ACC112 (cell line): Measurements from ENCODE around the gene INTS14.
A peak's percentile ranks its signal among the peaks of the same experiment; 100 is the strongest.

Source experiments
- H2AFZ ChIP-seq: fragments of 200-600 bp; sonication (generic); one replicate; pipeline ENCODE4 v1.6.0; 2017; ENCODE audit warnings: antibody characterized with exemption, low read length; ENCODE audit not compliant: unreplicated experiment
- H3K27ac ChIP-seq: fragments of 200-600 bp; sonication (generic); 2 replicates; pipeline ENCODE4 v1.5.1; 2014; ENCODE audit warnings: low read depth, mild to moderate bottlenecking, antibody characterized with exemption, low read length, moderate library complexity
- H3K27me3 ChIP-seq: fragments of 200-600 bp; sonication (generic); 2 replicates; pipeline ENCODE4 v1.6.1; 2014; ENCODE audit warnings: mild to moderate bottlenecking, antibody characterized with exemption, low read length, moderate library complexity, mixed read lengths; ENCODE audit not compliant: insufficient read depth
- H3K36me3 ChIP-seq: fragments of 200-600 bp; sonication (generic); 2 replicates; pipeline ENCODE4 v1.6.1; 2016; ENCODE audit warnings: mild to moderate bottlenecking, antibody characterized with exemption, low read length, moderate library complexity, mixed read lengths; ENCODE audit not compliant: insufficient read depth
- H3K4me1 ChIP-seq: fragments of 200-600 bp; sonication (generic); one replicate; pipeline ENCODE4 v1.6.1; 2016; ENCODE audit warnings: low read length, mixed read lengths; ENCODE audit not compliant: insufficient read depth, unreplicated experiment, control insufficient read depth
- H3K4me3 ChIP-seq: fragments of 200-600 bp; sonication (generic); 2 replicates; pipeline ENCODE4 v1.5.1; 2014; ENCODE audit warnings: mild to moderate bottlenecking, low read depth, low read length
- H3K79me2 ChIP-seq: fragments of 200-600 bp; sonication (generic); one replicate; pipeline ENCODE4 v1.6.0; 2016; ENCODE audit warnings: low read length; ENCODE audit not compliant: control insufficient read depth, unreplicated experiment, insufficient read depth

Gene INTS14

GRCh38 chr15:65646486-65646885 is 35.6 kb upstream of the INTS14 start:
- H3K27me3 ChIP-seq: no peaks in the 10 kb centered on the region

GRCh38 chr15:65645392-65645791 is 34.5 kb upstream of the INTS14 start:
- H3K27me3 ChIP-seq: no peaks in the 10 kb centered on the region
- H3K4me3 ChIP-seq: no peak overlapping the region
- H3K36me3 ChIP-seq: no peaks in the 10 kb centered on the region
- H3K4me1 ChIP-seq: no peaks in the 10 kb centered on the region
- H3K27ac ChIP-seq: no peak overlapping the region
- no peak overlapping the region for H2AFZ ChIP-seq
- H3K79me2 ChIP-seq: no peaks in the 10 kb centered on the region

More at GRCh38 chr15:65646486-65646885, 35.6 kb upstream of the INTS14 start:
- Histone ChIP-seq H3K79me2 (no peaks in the 10 kb centered on the region), H3K36me3 (no peaks in the 10 kb centered on the region), H3K27ac (no peak overlapping the region), H2AFZ (no peak overlapping the region), H3K4me3 (no peak overlapping the region), H3K4me1 (no peaks in the 10 kb centered on the region)

- Histone ChIP-seq H2AFZ (no peak overlapping the region), H3K4me3 (no peak overlapping the region), H3K79me2 (no peaks in the 10 kb centered on the region), H3K36me3 (no peaks in the 10 kb centered on the region), H3K27me3 (no peaks in the 10 kb centered on the region), H3K4me1 (no peaks in the 10 kb centered on the region), H3K27ac (no peak overlapping the region)
Observed at GRCh38 chr15:65644282-65644681, 33.4 kb upstream of the INTS14 start.

- Histone ChIP-seq H3K79me2 (no peaks in the 10 kb centered on the region), H3K27ac (no peak overlapping the region), H3K36me3 (no peaks in the 10 kb centered on the region), H3K27me3 (no peaks in the 10 kb centered on the region), H2AFZ (no peak overlapping the region), H3K4me1 (peaks cover 5% of the 10 kb centered on the region), H3K4me3 (no peak overlapping the region)
Observed at GRCh38 chr15:65642594-65642993, 31.7 kb upstream of the INTS14 start.

- H3K27me3 ChIP-seq: no peaks in the 10 kb centered on the region
- H3K4me1 ChIP-seq: peaks cover 5% of the 10 kb centered on the region
- H3K79me2 ChIP-seq: no peaks in the 10 kb centered on the region
- no peak overlapping the region for H3K4me3 ChIP-seq
- H3K27ac ChIP-seq: no peak overlapping the region
- H2AFZ ChIP-seq: no peak overlapping the region
- no peaks in the 10 kb centered on the region for H3K36me3 ChIP-seq
Observed at GRCh38 chr15:65641768-65642475, 31.0 kb upstream of the INTS14 start.

- H3K4me3 ChIP-seq: no peak overlapping the region
- no peak overlapping the region for H2AFZ ChIP-seq
- no peaks in the 10 kb centered on the region for H3K27me3 ChIP-seq
- H3K36me3 ChIP-seq: no peaks in the 10 kb centered on the region
- peaks cover 5% of the 10 kb centered on the region for H3K4me1 ChIP-seq
- no peaks in the 10 kb centered on the region for H3K79me2 ChIP-seq
- no peak overlapping the region for H3K27ac ChIP-seq
Observed at GRCh38 chr15:65639509-65639908, 28.6 kb upstream of the INTS14 start.

- Histone ChIP-seq H3K27me3 (no peaks in the 10 kb centered on the region), H2AFZ (no peak overlapping the region), H3K4me3 (peak overlapping the region; percentile 22), H3K27ac (no peak overlapping the region), H3K79me2 (no peaks in the 10 kb centered on the region), H3K4me1 (peaks cover 11% of the 10 kb centered on the region), H3K36me3 (no peaks in the 10 kb centered on the region)
Observed at GRCh38 chr15:65638681-65639089, 27.8 kb upstream of the INTS14 start.

- no peak overlapping the region for H3K27ac ChIP-seq
- peaks cover 13% of the 10 kb centered on the region for H3K4me1 ChIP-seq
- H3K27me3 ChIP-seq: no peaks in the 10 kb centered on the region
- no peaks in the 10 kb centered on the region for H3K79me2 ChIP-seq
- H3K36me3 ChIP-seq: no peaks in the 10 kb centered on the region
- peak overlapping the region; percentile 22; the same call in 1 of the 2 replicates for H3K4me3 ChIP-seq
- no peak overlapping the region for H2AFZ ChIP-seq
Observed at GRCh38 chr15:65638109-65638508, 27.2 kb upstream of the INTS14 start.

GRCh38 chr15:65634356-65634755 is 23.4 kb upstream of the INTS14 start:
- no peak overlapping the region for H3K27ac ChIP-seq
- no peaks in the 10 kb centered on the region for H3K36me3 ChIP-seq
- H3K27me3 ChIP-seq: no peaks in the 10 kb centered on the region
- H3K4me1 ChIP-seq: peaks cover 17% of the 10 kb centered on the region
- H3K4me3 ChIP-seq: no peak overlapping the region
- H3K79me2 ChIP-seq: no peaks in the 10 kb centered on the region
- H2AFZ ChIP-seq: no peak overlapping the region

GRCh38 chr15:65633752-65634151 is 22.8 kb upstream of the INTS14 start:
- H3K4me3 ChIP-seq: no peak overlapping the region

GRCh38 chr15:65632780-65633375 is 21.9 kb upstream of the INTS14 start:
- Histone ChIP-seq H3K27me3 (no peaks in the 10 kb centered on the region), H3K27ac (no peak overlapping the region), H3K4me1 (peaks cover 12% of the 10 kb centered on the region), H3K79me2 (no peaks in the 10 kb centered on the region), H3K36me3 (no peaks in the 10 kb centered on the region), H3K4me3 (no peak overlapping the region), H2AFZ (no peak overlapping the region)

More at GRCh38 chr15:65633752-65634151, 22.8 kb upstream of the INTS14 start:
- H2AFZ ChIP-seq: no peak overlapping the region
- H3K36me3 ChIP-seq: no peaks in the 10 kb centered on the region
- H3K27me3 ChIP-seq: no peaks in the 10 kb centered on the region
- H3K79me2 ChIP-seq: no peaks in the 10 kb centered on the region
- H3K4me1 ChIP-seq: peaks cover 17% of the 10 kb centered on the region
- H3K27ac ChIP-seq: no peak overlapping the region
